Activated naive CD8-positive, alpha-beta T cell treated with anti-CD3 and anti-CD28 coated beads, Interleukin-2, amount 10 ng/mL, durations not matched to agents 7 days and 5 days (primary cell): ENCODE results near the gene MRGPRD. TPM values are rescaled to one million over a fixed set of nuclear protein-coding genes. Genes with fewer than 3 reads are reported as not detected.

Source experiments
- ATAC-seq: fragments of 150-1000 bp; cut with Tn5 transposase; one replicate; pipeline ENCODE4 v1.10.0; 2021; ENCODE audit warnings: low read depth, moderate library complexity
- POLR2A ChIA-PET: fragments of 350-600 bp; sonication (Branson Sonifier 250); formaldehyde crosslinking; loops from one replicate; lab custom pipeline; 2021; ENCODE audit warnings: antibody characterized with exemption; lab: Charles Lee
- DNase-seq: peaks from one replicate; pipeline ENCODE4 v3.0.0; 2021
- H3K27ac Mint-ChIP-seq: one replicate; pipeline ENCODE4 v1.8.0; 2022; ENCODE audit warnings: mild to moderate bottlenecking, mixed read lengths
- H3K27me3 Mint-ChIP-seq: one replicate; pipeline ENCODE4 v1.8.0; 2022; ENCODE audit warnings: mild to moderate bottlenecking, moderate library complexity, mixed read lengths
- H3K36me3 Mint-ChIP-seq: one replicate; pipeline ENCODE4 v1.8.0; 2021; ENCODE audit warnings: mild to moderate bottlenecking, mixed read lengths
- H3K4me1 Mint-ChIP-seq: one replicate; pipeline ENCODE4 v1.8.0; 2021; ENCODE audit warnings: mixed read lengths
- H3K4me3 Mint-ChIP-seq: one replicate; pipeline ENCODE4 v1.8.0; 2022; ENCODE audit warnings: mild to moderate bottlenecking, moderate library complexity, mixed read lengths
- H3K9me3 Mint-ChIP-seq: one replicate; pipeline ENCODE4 v1.8.0; 2021; ENCODE audit warnings: mixed read lengths
- total RNA-seq, 2 experiments: library from RNA; stranded (reverse); gene quantifications; one replicate each; pipeline ENCODE4 v1.2.3, GENCODE V29; 2021

Gene MRGPRD, protein sequence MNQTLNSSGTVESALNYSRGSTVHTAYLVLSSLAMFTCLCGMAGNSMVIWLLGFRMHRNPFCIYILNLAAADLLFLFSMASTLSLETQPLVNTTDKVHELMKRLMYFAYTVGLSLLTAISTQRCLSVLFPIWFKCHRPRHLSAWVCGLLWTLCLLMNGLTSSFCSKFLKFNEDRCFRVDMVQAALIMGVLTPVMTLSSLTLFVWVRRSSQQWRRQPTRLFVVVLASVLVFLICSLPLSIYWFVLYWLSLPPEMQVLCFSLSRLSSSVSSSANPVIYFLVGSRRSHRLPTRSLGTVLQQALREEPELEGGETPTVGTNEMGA
- total RNA-seq, result not detected

DNA sequence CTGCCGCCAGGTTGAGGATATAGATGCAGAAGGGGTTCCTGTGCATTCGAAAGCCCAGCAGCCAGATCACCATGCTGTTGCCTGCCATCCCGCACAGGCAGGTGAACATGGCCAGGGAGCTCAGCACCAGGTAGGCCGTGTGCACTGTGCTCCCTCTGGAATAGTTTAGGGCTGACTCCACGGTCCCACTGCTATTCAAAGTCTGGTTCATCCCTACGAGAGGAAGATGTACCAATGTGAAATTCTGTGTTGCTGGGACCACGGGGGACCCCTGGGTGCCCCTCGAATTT lies at the start of gene MRGPRD:
Gene MRGPRD (minus strand): TSS at position 211 of the 290 bp plus-strand sequence. CDS start 0 bp downstream, at position 211.
- peaks cover 15% of the 10 kb centered on the region for H3K27me3 Mint-ChIP-seq
- no peaks in the 10 kb centered on the region for H3K36me3 Mint-ChIP-seq
- H3K9me3 Mint-ChIP-seq, result no peaks in the 10 kb centered on the region
- POLR2A ChIA-PET, result no interaction called here
- ATAC-seq, result no peak
- no peak within 1 kb of the TSS for H3K27ac Mint-ChIP-seq
- no peak within 1 kb of the TSS for H3K4me3 Mint-ChIP-seq
- H3K4me1 Mint-ChIP-seq, result no peaks in the 10 kb centered on the region
- peak; percentile 2 for DNase-seq

- Mint-ChIP-seq H3K9me3 (no peaks in the 10 kb centered on the region), H3K36me3 (no peaks in the 10 kb centered on the region), H3K27me3 (peaks cover 4% of the 10 kb centered on the region), H3K27ac (no peak overlapping the region), H3K4me1 (no peaks in the 10 kb centered on the region), H3K4me3 (no peak overlapping the region)
- POLR2A ChIA-PET, result no interaction called here
- ATAC-seq (no peak), DNase-seq (no peak)
Observed at GRCh38 chr11:69030301-69030700, 49.5 kb upstream of the MRGPRD start.

DNA sequence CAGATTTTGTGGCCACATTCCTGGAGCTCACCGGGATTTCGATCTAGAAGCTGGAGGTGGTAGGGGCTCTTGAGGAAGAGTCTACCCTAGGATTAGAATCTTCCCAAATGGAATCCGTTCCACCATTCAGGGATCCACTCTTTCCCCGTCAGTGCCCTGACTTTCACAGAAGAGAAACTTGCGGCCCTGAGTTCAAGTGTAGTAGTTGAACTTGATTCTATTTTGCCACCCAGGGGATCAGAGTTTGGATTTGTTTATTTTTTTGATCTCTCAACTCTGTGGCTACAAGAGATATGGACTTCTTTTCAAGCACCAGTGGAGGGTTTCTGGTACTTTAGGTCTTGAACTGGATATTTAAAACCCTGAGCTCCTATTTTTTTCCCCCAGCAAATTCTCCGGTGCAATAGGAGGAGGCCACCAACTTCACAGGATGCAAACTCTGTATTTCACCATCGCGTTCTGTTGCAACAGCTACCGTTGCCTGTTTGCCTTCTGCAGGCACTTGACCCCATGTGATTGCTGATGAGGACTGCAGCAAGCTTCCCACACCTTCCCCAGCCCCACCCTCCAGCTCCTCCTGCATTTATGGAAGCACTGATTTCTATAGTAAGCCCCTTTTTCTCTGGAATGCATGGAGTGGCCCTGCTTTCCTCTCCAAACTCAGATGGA lies 47.1 kb upstream of the MRGPRD start:
- ATAC-seq, result no peak
- Mint-ChIP-seq H3K27me3 (peaks cover 4% of the 10 kb centered on the region), H3K4me3 (no peak overlapping the region), H3K4me1 (no peaks in the 10 kb centered on the region), H3K9me3 (no peaks in the 10 kb centered on the region), H3K27ac (no peak overlapping the region), H3K36me3 (no peaks in the 10 kb centered on the region)
- POLR2A ChIA-PET, result no interaction called here
- no peak for DNase-seq

DNA sequence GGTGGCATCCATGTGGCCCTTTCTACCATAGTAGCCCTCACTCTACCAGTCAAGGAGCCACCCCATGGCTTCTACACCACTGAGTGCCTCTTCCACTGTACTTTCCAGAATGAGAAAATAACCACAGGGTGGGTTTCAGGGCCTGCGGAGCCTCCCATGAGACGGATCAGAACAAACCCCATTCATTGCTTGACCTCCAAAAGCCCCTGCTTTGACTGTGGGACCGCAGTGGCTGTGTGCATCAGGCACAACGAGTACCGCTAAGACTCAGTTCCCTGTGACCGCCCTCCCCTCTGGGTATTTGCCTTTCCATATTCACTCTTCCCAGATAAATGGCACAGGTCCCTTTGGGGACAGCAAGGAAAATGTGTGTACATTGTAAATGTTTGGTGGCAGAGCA lies 43.7 kb upstream of the MRGPRD start:
- no peak overlapping the region for H3K27ac Mint-ChIP-seq
- DNase-seq, result no peak
- H3K27me3 Mint-ChIP-seq, result no peaks in the 10 kb centered on the region
- ATAC-seq, result no peak
- no peaks in the 10 kb centered on the region for H3K4me1 Mint-ChIP-seq
- no peaks in the 10 kb centered on the region for H3K9me3 Mint-ChIP-seq
- no peak overlapping the region for H3K4me3 Mint-ChIP-seq
- POLR2A ChIA-PET, result no interaction called here
- no peaks in the 10 kb centered on the region for H3K36me3 Mint-ChIP-seq

DNA sequence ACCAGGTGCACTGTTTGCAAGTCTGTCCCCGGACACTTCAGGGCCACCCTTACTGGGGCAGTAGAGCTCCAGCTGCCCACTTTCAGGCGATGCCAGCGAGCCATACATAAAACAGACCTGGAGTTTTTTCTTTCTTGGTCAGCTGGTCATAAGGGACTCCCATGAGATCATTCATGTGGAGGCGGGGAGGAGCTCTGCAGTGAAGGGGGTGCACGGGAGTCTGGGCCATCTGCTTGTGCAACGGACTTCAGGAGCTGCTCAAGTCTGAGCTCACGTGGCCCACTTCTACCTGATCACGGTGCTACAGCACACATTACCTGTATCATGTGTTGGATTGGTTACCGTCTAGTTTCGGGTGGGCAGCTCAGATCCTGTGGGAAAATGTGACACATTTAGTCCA lies 41.5 kb upstream of the MRGPRD start:
- Mint-ChIP-seq H3K36me3 (no peaks in the 10 kb centered on the region), H3K27me3 (no peaks in the 10 kb centered on the region), H3K27ac (no peak overlapping the region), H3K9me3 (no peaks in the 10 kb centered on the region), H3K4me1 (no peaks in the 10 kb centered on the region), H3K4me3 (no peak overlapping the region)
- ATAC-seq, result no peak
- POLR2A ChIA-PET, result no interaction called here
- DNase-seq, result no peak

- POLR2A ChIA-PET, result no interaction called here
- H3K27me3 Mint-ChIP-seq, result peaks cover 2% of the 10 kb centered on the region
- no peak for ATAC-seq
- no peak overlapping the region for H3K27ac Mint-ChIP-seq
- no peak for DNase-seq
- no peak overlapping the region for H3K4me3 Mint-ChIP-seq
- H3K9me3 Mint-ChIP-seq, result no peaks in the 10 kb centered on the region
- H3K4me1 Mint-ChIP-seq, result no peaks in the 10 kb centered on the region
- no peaks in the 10 kb centered on the region for H3K36me3 Mint-ChIP-seq
Observed at GRCh38 chr11:69018924-69019323, 38.1 kb upstream of the MRGPRD start.

- Mint-ChIP-seq H3K27ac (no peak overlapping the region), H3K27me3 (peaks cover 2% of the 10 kb centered on the region), H3K4me3 (no peak overlapping the region), H3K4me1 (no peaks in the 10 kb centered on the region), H3K9me3 (no peaks in the 10 kb centered on the region), H3K36me3 (no peaks in the 10 kb centered on the region)
- DNase-seq (no peak), ATAC-seq (no peak)
- POLR2A ChIA-PET, result no interaction called here
Observed at GRCh38 chr11:69017951-69018350, 37.2 kb upstream of the MRGPRD start.

DNA sequence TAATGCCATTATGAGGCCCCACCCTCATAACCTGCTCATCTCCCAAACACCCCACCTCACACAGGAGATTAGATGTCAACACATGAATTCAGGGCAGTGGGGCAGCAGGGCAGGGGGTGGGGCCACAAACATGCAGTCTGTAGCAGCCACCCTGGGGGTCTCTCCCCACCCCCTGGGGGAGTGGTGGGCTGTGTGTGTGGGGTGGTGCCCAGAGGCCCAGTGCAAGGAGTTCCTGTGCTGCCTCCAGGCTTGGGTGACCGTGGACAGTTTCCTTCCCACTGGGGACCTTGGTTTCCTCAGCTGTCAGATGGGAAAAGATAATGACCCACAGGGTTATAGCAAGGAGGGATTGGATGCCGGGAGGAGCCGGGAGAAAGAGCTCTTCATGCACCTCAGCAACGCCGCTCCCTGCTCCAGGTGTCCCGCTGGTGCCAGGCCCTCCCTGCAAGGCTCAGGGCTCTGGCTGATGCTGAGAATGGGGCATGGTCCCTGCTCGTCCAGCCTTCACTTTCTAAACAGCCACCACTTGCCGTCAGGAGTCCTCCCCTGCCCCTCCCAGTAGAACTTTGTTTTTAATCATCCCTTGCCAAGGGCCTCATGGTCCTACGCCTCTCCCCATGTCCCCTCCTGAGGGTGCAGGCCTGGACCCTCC lies 34.2 kb upstream of the MRGPRD start:
- no peak for ATAC-seq
- POLR2A ChIA-PET, result no interaction called here
- Mint-ChIP-seq H3K27ac (no peak overlapping the region), H3K27me3 (peaks cover 19% of the 10 kb centered on the region), H3K36me3 (no peaks in the 10 kb centered on the region), H3K4me3 (no peak overlapping the region), H3K4me1 (no peaks in the 10 kb centered on the region), H3K9me3 (no peaks in the 10 kb centered on the region)
- no peak for DNase-seq

- no peak overlapping the region for H3K4me3 Mint-ChIP-seq
- DNase-seq (no peak), ATAC-seq (no peak)
- H3K4me1 Mint-ChIP-seq, result no peaks in the 10 kb centered on the region
- POLR2A ChIA-PET, result no interaction called here
- H3K27me3 Mint-ChIP-seq, result peaks cover 19% of the 10 kb centered on the region
- no peaks in the 10 kb centered on the region for H3K9me3 Mint-ChIP-seq
- H3K36me3 Mint-ChIP-seq, result no peaks in the 10 kb centered on the region
- no peak overlapping the region for H3K27ac Mint-ChIP-seq
Observed at GRCh38 chr11:69014084-69014851, 33.5 kb upstream of the MRGPRD start.

DNA sequence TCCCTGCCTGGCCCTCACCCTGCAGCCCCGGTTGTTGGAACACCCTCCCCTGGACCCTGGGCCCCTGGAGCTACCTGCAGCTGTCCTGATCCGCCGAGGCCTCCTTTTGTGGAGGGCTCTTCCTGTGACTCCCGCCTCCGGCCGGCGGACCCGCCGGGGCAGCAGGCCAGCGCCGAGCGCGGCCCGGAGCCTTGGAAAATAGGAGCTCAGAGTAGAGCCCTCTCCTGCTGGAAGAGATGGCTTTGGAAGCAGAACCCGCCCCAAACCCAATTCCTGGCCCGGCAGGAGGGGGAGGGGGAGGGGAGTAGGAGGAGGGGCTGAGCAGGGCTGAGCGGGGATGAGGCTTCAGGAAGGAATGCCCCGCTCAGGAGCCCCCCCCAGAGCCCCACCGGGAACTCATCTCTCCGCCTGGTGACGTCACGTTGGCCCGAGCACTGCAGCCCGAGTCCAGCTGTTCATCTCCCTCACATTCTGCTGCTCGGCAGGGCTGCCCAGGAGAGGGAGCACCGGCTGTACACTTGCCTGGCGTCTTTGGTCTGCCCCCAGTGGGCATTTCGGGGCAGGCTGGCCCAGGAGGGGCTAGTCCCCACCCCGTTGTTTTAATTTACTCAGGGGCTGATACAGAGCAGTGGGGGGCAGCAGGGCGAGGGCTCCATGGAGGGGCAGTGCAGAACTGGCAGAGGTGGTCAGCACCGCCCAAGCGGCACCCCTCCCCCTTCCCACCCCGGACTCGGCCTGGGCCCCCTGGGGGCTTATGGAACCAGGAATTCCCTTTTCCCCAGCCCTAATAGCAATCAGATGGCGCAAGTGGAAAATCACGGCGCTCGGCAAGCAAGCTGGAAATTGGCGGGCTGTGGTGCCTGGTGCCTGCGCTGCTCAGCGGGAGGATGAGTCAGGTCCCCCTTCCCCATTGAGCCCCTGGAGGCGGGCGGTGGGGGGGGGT lies 32.5 kb upstream of the MRGPRD start, which contains the start of gene MRGPRF:
Gene MRGPRF (minus strand): TSS at position 238 of the 943 bp plus-strand sequence. CDS start 3,345 bp downstream, outside the sequence.
- H3K4me3 Mint-ChIP-seq, result no peak within 1 kb of the TSS
- H3K27ac Mint-ChIP-seq, result no peak within 1 kb of the TSS
- ATAC-seq (no peak), DNase-seq (no peak)
- peaks cover 22% of the 10 kb centered on the region for H3K27me3 Mint-ChIP-seq
- no peaks in the 10 kb centered on the region for H3K4me1 Mint-ChIP-seq
- no peaks in the 10 kb centered on the region for H3K9me3 Mint-ChIP-seq
- no peaks in the 10 kb centered on the region for H3K36me3 Mint-ChIP-seq
- POLR2A ChIA-PET, result no interaction called here

DNA sequence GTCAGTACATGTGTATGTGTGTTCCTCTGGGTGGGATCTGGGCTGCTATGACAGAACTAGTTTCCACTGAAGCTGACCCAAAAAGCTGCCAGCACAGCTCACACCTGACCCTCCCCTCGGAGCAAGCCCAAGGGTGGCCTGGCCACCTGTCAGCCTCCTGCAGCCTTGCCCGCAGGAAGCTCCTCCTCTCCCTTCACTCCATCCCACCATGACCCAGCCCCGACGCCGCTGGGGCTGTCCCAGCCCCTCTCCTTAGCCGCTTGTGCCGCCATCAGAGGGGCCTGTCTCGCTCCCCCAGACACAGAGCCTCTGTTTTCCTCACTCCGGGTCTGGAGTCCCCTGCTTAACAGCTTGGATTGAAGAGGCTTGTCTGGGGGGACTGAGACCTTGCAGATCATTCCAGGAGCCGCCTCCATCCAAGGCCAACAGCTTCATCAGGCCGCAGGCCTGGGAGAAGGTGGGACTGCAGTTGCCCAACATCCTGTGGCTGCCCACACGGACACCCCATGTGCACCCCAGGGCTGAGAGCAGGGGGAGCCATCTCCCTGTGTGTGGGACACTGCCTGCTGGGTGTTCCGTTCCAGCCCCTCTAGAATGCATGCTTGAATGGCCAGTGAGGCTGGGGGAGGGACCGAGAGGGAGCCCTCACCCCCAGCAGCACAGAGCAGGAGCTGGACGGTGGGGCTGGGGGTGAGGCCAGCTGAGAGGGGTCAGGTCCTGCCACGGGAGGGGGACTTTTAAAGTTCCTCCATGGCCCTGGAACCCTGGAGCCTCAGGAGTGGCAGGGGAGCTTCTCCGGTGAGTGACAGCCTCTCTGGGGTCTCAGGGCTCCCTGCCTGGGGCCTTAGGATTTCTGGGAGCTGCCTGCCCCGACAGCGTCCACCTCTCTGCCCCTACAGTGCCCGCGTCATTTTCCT lies 31.6 kb upstream of the MRGPRD start:
- ATAC-seq (no peak), DNase-seq (no peak)
- no peaks in the 10 kb centered on the region for H3K9me3 Mint-ChIP-seq
- no peaks in the 10 kb centered on the region for H3K4me1 Mint-ChIP-seq
- no peaks in the 10 kb centered on the region for H3K36me3 Mint-ChIP-seq
- POLR2A ChIA-PET, result no interaction called here
- H3K27me3 Mint-ChIP-seq, result peaks cover 26% of the 10 kb centered on the region
- H3K4me3 Mint-ChIP-seq, result no peak overlapping the region
- H3K27ac Mint-ChIP-seq, result no peak overlapping the region

GRCh38 chr11:69011624-69012091 lies 30.9 kb upstream of the MRGPRD start:
- Mint-ChIP-seq H3K9me3 (no peaks in the 10 kb centered on the region), H3K36me3 (no peaks in the 10 kb centered on the region)
- POLR2A ChIA-PET, result no interaction called here

More at GRCh38 chr11:69011624-69012091, 30.9 kb upstream of the MRGPRD start:
- Mint-ChIP-seq H3K27me3 (peaks cover 24% of the 10 kb centered on the region), H3K27ac (no peak overlapping the region), H3K4me3 (no peak overlapping the region), H3K4me1 (no peaks in the 10 kb centered on the region)
- no peak for DNase-seq
- no peak for ATAC-seq
